GM19468 (cell line): Measurements from ENCODE around the gene RANBP1.

ENCODE experiments used
- ATAC-seq: cut with Tn5 transposase; IDR thresholded peaks from one replicate; pipeline ENCODE4 v1.9.1; 2021; ENCODE audit warnings: mild to moderate bottlenecking, moderate library complexity, moderate number of reproducible peaks; ENCODE audit not compliant: unreplicated experiment; ENCODE audit errors: extremely low read depth

The RANBP1 gene

DNA sequence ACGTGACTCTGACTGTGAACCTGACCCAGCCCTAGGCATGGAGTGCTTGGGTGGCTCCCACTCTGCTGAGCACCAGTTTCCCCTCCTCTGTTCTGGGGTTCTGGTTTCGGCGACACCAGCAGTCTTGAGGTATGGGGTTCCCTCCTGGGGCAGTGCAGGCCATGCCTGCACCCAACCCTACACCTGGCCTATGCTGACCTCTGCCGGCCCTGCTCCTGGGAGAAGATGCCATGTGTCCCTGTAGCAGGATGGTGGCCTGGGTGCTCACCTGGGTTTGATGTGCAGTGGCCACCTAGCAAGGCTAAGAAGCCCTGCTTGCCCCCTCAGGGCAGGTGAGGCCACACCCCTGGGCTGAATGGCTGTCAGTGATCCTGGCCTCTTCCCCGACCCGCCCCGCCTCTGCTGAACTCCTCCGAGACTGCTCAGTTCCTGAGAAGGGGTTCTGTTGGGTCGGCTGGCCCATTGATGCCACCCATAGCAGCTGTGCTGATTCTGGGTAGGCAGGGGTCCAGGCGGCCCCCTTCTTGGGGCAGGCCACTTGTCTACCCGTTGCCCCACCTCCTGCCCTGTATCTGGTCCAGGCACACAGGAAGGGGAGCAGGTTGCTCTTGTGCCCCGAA, 18.1 kb downstream of the RANBP1 start:
- no peak for ATAC-seq

DNA sequence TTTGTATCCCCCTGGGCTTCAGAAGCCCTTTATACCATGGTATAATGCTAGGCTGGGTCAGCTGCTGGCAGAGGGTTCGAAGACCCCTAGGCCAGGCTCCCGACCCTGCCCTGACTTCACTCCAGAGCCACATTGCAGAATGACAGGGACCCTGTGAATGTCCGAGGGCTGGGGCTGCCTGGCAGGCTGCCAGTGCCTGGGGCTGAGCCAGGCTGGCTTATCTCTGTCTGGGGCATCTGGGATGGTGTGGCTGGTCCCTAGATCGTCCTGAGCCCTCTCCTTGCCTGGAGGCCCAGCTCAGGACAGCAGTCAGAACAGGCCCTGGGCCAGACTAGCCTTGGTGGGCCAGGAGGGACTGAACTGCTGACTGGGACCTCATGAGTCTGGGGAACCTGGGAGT, 19.4 kb downstream of the RANBP1 start:
- no peak for ATAC-seq

DNA sequence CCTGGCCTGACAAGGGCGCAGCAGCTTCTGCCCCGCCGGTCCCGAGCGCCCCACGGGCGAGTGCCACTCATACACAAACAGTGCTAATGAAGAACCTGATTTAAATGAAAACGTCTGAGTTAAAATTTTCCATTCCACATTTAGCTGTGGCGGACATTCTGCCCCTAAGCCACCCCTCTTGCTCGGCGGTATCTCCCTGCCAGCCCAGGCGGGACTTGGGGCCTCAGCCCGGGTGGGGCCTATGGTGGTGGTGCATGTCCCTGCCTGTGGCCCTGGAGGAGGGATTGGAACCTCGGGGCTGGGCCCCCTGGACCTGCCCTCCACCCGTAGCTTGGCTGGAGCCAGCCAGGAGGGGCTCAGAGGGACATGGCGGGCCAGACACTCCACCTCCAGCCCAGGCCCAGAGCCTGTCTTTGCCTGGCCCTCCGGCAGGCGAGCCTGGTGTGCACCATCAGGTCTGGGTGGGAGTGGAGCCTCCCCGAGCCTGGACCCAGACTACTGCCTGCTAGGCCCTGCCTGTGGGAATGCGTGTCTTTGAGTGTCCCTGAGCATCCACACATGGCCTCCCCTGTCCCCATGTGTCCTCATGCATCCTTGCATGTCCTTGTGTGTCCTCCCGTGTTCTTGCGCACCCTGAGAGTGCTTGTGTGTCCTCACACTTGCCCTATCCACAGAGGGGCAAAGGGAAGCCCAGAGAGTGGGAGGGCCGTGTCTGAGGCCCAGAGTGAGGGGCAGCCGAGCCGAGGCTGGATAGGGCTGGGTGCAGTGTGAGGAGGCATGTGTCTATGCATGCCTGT, 20.1 kb downstream of the RANBP1 start:
- ATAC-seq: no peak

DNA sequence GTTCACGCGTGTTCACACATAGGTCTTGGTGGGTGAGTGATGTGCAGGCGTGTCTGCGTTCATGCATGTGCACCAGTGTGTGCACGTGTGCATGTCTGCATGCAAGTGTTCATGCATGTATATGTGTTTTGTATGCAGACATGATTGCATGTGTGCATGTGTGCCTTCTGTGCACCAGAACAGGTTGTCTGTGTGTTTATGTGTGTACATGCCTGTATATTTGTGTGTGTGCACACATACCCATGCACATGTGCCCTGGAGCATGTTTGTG, 20.6 kb downstream of the RANBP1 start:
- ATAC-seq: no peak

DNA sequence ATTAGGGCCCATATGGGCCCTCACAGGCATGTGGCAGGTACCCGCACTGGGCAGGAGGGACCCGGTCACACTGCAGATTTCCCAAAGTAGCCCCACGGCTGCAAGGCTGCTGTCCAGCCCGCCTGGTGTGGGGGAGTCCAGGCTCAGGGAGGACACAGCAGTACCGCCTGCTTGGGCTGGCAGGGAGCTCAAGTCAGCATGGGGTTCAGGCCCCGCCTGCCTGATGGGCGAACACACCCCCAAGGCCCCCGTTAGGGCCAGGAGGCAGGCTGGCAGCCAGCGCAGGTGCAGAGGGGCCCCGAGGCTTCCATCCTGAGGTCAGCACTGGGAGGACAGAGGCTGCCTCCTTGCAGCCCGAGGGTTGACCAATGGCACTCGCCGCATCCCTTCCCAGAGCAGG, 21.2 kb downstream of the RANBP1 start:
- ATAC-seq: no peak

DNA sequence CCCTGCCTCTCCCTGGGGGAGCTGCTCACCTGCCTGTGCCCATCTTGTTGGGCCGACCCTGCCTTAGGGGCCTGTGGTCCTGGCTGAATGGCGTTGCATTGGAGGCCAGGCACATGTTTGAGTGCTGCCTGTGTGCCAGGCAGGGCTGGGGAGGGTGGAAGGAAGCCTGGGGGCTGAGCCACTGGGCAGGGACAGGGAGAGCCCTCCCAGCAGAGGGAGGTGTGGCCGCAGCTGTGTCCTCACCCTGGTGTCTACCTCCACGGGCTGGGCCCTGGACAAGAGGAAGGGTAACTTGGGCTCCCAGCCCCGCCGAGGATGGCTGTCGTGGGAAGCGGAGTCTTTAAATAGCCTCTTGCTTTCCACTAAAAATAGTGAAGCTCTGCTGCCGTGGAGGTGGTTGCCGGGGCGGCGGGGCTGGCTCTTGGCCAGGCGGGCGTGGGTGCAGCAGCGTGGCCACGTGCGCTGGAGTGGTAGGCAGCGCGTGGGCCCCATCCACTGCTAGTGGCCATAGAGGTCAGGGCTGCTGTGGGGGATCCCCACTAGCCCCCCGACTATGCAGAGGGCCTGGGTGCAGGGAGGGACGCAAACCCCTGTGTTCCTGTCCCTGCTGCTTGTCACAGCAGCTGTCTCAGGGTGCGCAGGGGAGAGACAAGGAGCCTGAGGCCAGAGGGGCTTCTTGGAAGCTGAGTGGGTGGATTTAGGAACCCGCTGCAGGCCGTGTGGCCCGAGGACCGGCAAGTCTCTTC, 21.9 kb downstream of the RANBP1 start:
- ATAC-seq: no peak

DNA sequence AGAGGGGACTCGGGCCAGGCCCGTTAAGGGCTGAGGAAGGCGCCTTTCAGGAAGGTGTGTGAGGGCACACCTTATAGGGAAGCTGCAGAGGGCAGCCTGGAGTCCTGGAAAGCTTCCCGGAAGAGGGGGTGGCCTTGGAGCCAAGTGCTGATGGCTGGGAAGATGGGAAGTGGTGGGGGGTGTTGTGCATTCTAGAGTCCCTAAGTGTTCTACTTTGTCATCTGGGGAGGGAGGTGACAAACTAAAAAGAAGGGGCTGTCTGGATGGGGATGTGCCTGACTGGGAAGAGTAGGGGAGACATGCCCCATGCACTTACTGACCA, 22.5 kb downstream of the RANBP1 start:
- no peak for ATAC-seq

DNA sequence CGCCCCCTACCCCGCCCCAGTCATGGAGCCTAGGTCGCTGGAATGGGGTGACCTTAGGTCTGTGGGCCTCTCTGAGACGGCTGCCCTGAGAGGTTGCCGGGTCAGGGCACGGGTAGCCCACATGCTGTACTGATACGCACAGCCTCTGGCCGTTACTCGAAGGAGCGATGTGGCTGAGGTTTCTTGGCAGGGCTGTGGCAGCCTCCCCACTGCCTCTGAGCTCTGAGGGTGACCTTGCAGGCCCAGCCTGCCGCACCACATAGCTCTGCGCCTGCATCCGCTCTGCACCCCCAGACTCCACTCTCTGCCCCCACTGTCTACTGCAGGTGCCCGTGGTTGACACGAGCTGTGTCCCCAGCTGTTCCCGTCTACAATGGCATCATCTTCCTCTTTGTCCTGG, 23.0 kb downstream of the RANBP1 start:
- ATAC-seq: no peak

DNA sequence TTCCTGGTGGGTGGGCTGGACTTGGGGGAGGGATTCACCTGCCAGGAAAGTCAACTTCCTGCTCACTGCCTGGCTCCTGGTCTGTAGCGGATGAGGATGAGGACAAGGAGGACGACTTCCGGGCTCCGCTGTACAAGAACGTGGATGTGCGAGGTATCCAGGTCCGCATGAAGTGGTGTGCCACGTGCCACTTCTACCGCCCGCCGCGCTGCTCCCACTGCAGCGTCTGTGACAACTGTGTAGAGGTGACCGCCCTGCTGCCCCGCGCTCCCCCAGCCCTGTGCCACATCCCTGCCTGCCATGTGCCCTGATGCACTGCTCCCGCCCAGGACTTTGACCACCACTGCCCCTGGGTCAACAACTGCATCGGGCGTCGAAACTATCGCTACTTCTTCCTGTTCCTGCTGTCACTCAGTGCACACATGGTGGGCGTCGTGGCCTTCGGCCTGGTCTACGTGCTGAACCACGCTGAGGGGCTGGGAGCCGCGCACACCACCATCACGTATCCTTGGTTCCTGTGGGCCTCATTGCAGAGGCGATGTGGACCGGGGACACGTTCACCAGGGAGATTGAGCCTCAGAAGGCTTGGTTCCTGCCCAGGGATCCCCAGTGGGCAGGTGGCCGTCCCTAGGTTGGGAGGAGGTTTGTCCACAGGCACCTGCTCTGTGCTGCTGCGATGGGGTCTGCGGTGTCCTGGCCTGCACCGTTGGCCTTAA, 23.6 kb downstream of the RANBP1 start:
- no peak for ATAC-seq

DNA sequence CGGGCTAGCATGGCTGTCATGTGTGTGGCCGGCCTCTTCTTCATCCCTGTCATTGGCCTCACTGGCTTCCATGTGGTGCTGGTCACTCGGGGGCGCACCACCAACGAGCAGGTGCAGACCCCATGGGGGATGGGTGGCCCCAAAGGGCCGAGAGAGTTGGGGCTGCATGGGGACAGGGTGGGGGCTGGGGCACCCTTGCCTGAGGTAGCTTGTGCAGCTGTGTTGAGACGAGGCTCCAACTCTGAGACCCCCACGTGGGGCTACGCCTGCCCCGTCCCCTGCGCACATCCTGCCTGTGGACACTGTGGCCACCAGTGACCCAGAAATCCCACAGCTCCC, 24.2 kb downstream of the RANBP1 start:
- ATAC-seq: no peak

DNA sequence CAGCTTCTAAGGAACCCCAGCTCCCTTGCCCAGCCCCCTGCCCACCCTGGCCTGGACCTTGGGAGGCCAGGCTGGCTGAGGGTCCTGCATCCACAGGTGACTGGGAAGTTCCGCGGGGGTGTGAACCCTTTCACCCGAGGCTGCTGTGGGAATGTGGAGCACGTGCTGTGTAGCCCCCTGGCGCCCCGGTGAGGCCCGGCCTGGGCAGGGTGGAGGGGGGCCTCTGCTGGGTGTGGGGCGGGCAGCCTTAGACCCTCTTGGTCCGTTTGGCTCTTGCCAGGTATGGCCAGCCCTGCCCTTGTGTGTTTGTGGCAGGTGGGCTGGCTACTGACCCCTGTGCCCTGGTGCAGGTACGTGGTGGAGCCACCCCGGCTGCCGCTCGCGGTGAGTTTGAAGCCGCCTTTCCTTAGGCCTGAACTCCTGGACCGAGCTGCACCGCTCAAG, 24.6 kb downstream of the RANBP1 start:
- ATAC-seq: no peak

DNA sequence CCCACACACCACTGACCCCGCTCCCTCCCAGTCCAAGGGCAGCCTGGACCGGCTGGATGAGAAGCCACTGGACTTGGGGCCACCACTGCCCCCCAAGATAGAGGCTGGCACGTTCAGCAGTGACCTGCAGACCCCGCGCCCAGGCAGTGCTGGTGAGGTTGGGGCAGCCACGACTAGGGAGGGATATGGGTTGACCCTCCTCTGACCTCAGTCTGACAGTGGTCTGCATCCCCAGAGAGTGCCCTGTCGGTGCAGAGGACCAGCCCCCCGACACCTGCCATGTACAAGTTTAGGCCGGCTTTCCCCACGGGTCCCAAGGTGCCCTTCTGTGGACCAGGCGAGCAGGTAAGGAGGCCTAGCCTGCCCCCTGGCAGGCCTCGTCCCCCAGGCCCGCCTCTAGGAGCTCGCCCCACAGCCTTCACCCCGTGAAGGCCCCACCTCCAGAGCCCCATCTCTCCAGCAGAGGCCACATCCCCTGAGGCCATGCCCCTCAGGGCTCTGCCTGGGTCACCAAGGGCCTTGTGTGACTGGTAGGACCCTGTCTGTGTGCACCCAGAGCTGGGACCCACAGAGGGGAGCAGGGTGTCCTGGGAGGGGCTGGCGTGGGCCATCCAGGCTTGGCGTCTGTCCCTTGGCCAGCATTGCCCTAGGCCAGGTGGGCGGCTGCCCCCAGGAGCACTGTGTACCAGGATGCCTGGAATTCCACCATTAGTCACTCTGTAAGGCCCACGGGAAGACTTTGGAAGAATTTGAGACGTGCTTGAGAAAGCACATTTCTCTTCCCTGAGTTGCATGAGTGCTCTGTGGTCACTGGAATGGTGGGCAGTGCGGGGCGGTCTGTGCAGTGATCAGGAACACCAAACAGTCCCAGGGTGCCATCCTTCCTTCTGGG, 25.5 kb downstream of the RANBP1 start:
- no peak for ATAC-seq

DNA sequence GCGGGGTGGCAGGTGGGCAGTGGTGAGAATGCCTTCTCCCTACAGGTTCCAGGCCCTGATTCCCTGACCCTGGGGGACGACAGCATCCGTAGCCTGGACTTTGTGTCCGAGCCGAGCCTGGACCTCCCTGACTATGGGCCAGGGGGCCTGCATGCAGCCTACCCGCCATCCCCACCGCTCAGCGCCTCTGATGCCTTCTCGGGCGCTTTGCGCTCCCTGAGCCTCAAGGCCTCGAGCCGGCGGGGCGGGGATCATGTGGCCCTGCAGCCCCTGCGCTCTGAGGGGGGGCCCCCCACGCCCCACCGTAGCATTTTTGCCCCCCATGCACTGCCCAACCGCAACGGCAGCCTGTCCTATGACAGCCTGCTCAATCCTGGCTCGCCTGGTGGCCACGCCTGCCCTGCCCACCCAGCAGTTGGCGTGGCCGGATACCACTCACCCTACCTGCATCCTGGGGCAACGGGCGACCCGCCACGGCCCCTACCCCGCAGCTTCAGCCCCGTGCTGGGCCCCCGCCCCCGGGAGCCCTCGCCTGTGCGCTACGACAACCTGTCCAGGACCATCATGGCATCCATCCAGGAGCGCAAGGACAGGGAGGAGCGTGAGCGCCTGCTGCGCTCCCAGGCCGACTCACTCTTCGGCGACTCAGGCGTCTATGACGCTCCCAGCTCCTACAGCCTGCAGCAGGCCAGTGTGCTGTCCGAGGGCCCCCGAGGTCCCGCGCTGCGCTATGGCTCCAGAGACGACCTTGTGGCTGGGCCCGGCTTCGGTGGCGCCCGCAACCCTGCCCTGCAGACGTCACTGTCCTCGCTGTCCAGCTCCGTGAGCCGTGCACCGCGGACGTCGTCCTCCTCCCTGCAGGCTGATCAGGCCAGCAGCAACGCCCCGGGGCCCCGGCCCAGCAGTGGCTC, 27.1 kb downstream of the RANBP1 start:
- ATAC-seq: no peak

DNA sequence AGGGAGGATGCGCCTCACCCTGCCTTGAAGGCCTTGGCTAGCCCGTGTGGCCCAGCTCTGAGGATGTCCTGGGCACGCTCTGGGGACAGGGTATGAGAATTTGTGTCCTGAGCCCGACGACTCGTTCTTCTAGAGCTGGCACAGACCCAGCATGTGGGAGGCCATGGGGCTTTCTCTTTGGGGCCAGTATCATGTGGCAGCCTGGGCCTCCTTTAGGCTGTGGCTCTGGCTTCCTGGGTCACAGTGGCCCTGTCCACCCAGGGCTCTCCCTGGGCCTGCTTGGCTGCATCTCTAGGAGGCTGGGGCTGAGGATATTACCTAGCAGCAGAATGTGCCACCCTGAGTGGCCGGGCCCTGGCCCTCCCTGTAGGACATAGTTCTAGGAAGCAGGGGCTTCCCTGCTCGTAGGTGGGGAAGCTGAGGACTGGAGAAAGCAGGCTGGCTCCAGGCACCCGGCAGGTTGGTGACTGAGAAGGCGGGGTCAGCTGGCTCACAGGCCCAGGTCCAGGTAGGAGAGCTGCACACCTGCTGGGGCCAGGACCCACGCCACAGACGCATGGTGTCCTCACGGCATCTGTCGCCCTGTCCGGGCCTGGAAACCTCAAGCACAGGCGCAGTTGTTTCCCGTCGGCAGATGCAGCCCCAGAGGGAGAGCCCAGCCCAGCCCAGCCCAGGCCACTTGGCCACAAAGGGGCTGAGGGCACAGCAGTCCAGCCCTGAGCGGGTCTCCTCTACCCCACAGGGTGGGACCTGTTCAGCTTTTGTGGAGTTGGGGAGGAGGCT, 28.2 kb downstream of the RANBP1 start:
- no peak for ATAC-seq

DNA sequence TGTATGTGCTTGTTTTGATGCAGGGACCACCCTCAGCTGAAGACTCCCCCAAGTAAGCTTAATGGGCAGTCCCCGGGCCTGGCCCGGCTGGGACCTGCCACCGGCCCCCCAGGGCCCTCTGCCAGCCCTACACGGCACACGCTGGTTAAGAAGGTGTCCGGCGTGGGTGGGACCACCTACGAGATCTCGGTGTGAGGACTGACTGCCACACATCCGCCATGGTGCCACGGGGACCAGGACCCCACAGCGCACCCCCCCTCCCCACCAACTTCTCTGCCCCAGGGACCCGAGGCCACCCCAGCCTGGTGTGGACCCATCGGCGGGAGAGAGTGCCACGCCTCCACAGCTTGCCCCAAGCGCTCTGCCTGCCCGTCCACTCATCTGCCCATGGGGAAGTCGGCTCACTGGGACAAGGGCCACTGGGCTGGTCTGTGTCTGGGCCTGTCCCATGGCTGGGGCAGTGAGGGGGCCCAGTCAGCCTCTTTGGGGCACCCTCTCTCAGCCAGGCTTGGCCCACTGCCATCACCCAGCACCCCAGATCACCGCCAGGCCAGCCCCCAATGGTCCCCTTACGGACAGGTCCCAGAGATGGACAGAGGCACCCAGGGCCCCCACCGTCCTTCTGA, 29.4 kb downstream of the RANBP1 start:
- ATAC-seq: no peak

DNA sequence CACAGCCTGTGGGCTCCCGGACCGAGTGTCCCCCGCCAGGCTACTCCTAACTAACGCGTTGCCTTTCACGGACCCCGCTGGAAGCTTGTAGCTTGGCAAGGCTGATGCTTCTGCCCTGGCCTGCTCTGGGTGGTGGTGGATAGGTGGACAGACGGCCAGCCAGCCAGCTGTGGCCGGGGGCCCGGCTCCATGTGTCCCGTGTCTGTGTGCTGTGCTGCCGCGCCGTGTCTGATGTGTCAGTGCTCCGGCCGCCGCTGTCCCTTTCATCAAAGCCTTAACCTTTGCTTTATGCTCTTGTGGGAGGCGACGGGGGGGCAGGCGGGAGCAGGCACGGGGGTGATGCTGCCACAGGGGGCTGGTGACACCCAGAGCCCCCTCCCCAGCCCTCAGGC, 29.9 kb downstream of the RANBP1 start:
- ATAC-seq: no peak

DNA sequence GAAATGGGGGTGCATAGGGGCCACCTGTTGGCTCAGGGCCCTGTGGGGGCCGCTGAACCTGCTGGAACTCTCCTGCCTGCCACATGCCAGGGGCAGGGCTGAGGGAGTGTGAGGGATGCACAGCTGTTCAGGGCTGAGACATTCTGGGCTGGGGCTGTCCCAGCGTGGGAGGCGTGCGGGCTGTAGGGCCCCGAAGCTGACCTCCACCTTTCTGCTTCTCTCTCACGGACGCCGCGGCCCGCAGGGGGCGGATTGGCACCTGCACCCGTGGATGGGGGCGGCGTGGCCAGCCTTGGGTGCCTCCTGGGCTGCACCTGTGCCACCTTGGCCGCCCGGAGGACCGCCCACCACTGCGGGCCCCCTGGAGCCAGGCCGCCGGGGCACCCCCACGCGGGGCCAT, 30.9 kb downstream of the RANBP1 start:
- no peak for ATAC-seq
